ENCODE data around the gene GUCA2B. TPM values are rescaled to one million over a fixed set of nuclear protein-coding genes. Genes with fewer than 3 reads are reported as not detected.

The GUCA2B gene
- total RNA-seq, 1 donor from 2014 or later = not detected

- H3K4me1 ChIP-seq = no peaks in the 10 kb centered on the region
- H3K27me3 ChIP-seq = no peaks in the 10 kb centered on the region
- H3K27ac ChIP-seq = no peak overlapping the region
- no peaks in the 10 kb centered on the region for H3K36me3 ChIP-seq
- intact Hi-C loops (cut with DNase I) = no loop called here
- TF ChIP-seq CTCF (IDR thresholded peaks at IDR 0.05) = no peak
- no peaks in the 10 kb centered on the region for H3K9me3 ChIP-seq
- no peak for DNase-seq (ENCODE audit: low spot score in 2 of 2)
- no peak overlapping the region for H3K4me3 ChIP-seq
Measured at GRCh38 chr1:42128964-42129363, 24.2 kb upstream of the GUCA2B start.

GRCh38 chr1:42130061-42130660 lies 23.0 kb upstream of the GUCA2B start:
- Histone ChIP-seq H3K36me3 (no peaks in the 10 kb centered on the region), H3K4me3 (no peak overlapping the region), H3K27me3 (no peaks in the 10 kb centered on the region), H3K27ac (no peak overlapping the region), H3K9me3 (no peaks in the 10 kb centered on the region), H3K4me1 (no peaks in the 10 kb centered on the region)
- intact Hi-C loops (cut with DNase I) = no loop called here
- no peak for TF ChIP-seq CTCF (IDR thresholded peaks at IDR 0.05)
- no peak for DNase-seq (ENCODE audit: low spot score in 2 of 2)

GRCh38 chr1:42133390-42133789 lies 19.8 kb upstream of the GUCA2B start:
- no peaks in the 10 kb centered on the region for H3K27me3 ChIP-seq
- TF ChIP-seq CTCF (IDR thresholded peaks at IDR 0.05) = no peak
- H3K9me3 ChIP-seq = no peaks in the 10 kb centered on the region
- no peak overlapping the region for H3K4me3 ChIP-seq
- H3K4me1 ChIP-seq = no peaks in the 10 kb centered on the region
- no peak for DNase-seq (ENCODE audit: low spot score in 2 of 2)
- intact Hi-C loops (cut with DNase I) = no loop called here
- no peak overlapping the region for H3K27ac ChIP-seq
- no peaks in the 10 kb centered on the region for H3K36me3 ChIP-seq

- intact Hi-C loops (cut with DNase I) = no loop called here
Measured at GRCh38 chr1:42133809-42134526, 19.2 kb upstream of the GUCA2B start.

GRCh38 chr1:42135426-42135825 lies 17.8 kb upstream of the GUCA2B start:
- DNase-seq (ENCODE audit: low spot score in 2 of 2) = no peak
- Histone ChIP-seq H3K4me1 (no peaks in the 10 kb centered on the region), H3K27ac (no peak overlapping the region), H3K4me3 (no peak overlapping the region), H3K27me3 (no peaks in the 10 kb centered on the region), H3K36me3 (no peaks in the 10 kb centered on the region), H3K9me3 (no peaks in the 10 kb centered on the region)
- TF ChIP-seq CTCF (IDR thresholded peaks at IDR 0.05) = no peak
- intact Hi-C loops (cut with DNase I) = no loop called here

More at GRCh38 chr1:42133809-42134526, 19.2 kb upstream of the GUCA2B start:
- H3K9me3 ChIP-seq = no peaks in the 10 kb centered on the region
- no peaks in the 10 kb centered on the region for H3K4me1 ChIP-seq
- no peak for DNase-seq (ENCODE audit: low spot score in 2 of 2)
- no peaks in the 10 kb centered on the region for H3K27me3 ChIP-seq
- H3K36me3 ChIP-seq = no peaks in the 10 kb centered on the region
- H3K4me3 ChIP-seq = no peak overlapping the region
- H3K27ac ChIP-seq = no peak overlapping the region
- no peak for TF ChIP-seq CTCF (IDR thresholded peaks at IDR 0.05)

All from ascending aorta (tissue), 2 donors.